Smooth muscle cell (in vitro differentiated cells): ENCODE results near the gene RMND5A. TPM values are rescaled to one million over a fixed set of nuclear protein-coding genes. Genes with fewer than 3 reads are reported as not detected.
"Not testable (repeated sequence)": the region's sequence is repeated elsewhere in the genome, so short reads cannot be mapped to it uniquely, and the experiment has no call there.

Experiments
- DNase-seq: peaks from one replicate; lab custom pipeline; 2025; ENCODE audit not compliant: unreplicated experiment; lab: John Stamatoyannopoulos, UW
- H2AFZ ChIP-seq: fragments of 200-600 bp; sonication (generic); 2 replicates; pipeline ENCODE4 v1.6.0; 2016; ENCODE audit warnings: antibody characterized with exemption, low read depth, mild to moderate bottlenecking
- H3F3A ChIP-seq: fragments of 200-600 bp; sonication (generic); 2 replicates; pipeline ENCODE4 v1.6.0; 2017; ENCODE audit warnings: antibody characterized with exemption, low read depth
- H3K27ac ChIP-seq: fragments of 200-600 bp; sonication (generic); 2 replicates; pipeline ENCODE4 v1.5.1; 2016; ENCODE audit warnings: low read depth, mild to moderate bottlenecking
- H3K27me3 ChIP-seq: fragments of 200-600 bp; sonication (generic); 2 replicates; pipeline ENCODE4 v1.6.1; 2016; ENCODE audit warnings: low read depth, mild to moderate bottlenecking
- H3K36me3 ChIP-seq: fragments of 200-600 bp; sonication (generic); 2 replicates; pipeline ENCODE4 v1.5.1; 2016; ENCODE audit warnings: low read depth
- H3K4me1 ChIP-seq: fragments of 200-600 bp; sonication (generic); 2 replicates; pipeline ENCODE4 v1.5.1; 2016; ENCODE audit warnings: low read depth
- H3K4me2 ChIP-seq: fragments of 200-600 bp; sonication (generic); 2 replicates; pipeline ENCODE4 v1.6.0; 2016; ENCODE audit warnings: mild to moderate bottlenecking
- H3K4me3 ChIP-seq: fragments of 200-600 bp; sonication (generic); 2 replicates; pipeline ENCODE4 v1.5.1; 2016; ENCODE audit warnings: mild to moderate bottlenecking
- H3K79me2 ChIP-seq: fragments of 200-600 bp; sonication (generic); 2 replicates; pipeline ENCODE4 v1.6.0; 2016; ENCODE audit warnings: low read depth, mild to moderate bottlenecking
- H3K9ac ChIP-seq: fragments of 200-600 bp; sonication (generic); 2 replicates; pipeline ENCODE4 v1.6.0; 2016; ENCODE audit warnings: low read depth
- H3K9me3 ChIP-seq: fragments of 200-600 bp; sonication (generic); replicated peaks from 2 replicates; pipeline ENCODE4 v1.5.1; 2016; ENCODE audit warnings: low read depth
- H4K20me1 ChIP-seq: fragments of 200-600 bp; sonication (generic); 2 replicates; pipeline ENCODE4 v1.6.0; 2016; ENCODE audit warnings: low read depth
- WGBS: methylation state at CpG from one replicate; pipeline ENCODE4 v1.1.7; 2016; ENCODE audit warnings: low lambda C conversion rate; 5-methylcytosine and 5-hydroxymethylcytosine counted together
- polyA plus RNA-seq: library from polyadenylated mRNA; unstranded; fragments of >200 nt; fragmentation: Nextera tagmentation; extraction: Ambion mirVana; gene quantifications from 2 replicates; pipeline ENCODE4 v1.2.1, GENCODE V29; 2016
- total RNA-seq: library from RNA; depleted of rRNA; stranded (reverse); fragments of >200 nt; gene quantifications from 2 replicates; pipeline ENCODE4 v1.2.3, GENCODE V29; 2014

RMND5A gene
- total and polyA plus RNA-seq, 2 experiments from 2014 or later = 6.0 to 26.8 TPM

DNA sequence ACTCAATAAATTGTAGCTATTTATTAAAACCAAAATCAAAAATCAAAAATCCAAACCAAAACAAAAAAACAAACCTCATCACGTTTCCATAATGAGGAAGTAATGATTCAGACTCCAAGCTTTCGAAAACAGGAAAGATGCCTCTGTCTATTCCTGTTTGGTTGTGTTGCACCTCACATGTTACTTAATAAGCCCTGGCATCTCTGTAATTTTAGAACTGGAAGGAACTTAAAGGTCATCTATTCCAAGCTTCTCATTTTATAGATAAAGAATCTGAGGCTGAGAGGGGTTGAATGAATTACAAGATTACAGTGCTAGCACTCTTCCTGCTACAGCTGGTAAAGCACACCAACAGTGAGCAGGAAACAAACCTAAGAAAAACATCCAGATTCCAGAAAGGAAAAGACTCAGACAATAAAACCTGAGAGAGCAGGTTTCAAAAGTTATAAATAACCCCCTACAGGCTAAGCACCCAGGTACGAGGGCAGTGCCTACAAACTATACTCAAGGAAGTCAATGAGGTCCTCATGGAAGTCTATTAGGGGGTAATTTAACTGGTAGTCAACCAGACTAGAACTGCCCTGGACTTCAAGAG is 5.4 kb upstream of the RMND5A start:
- H3K79me2 ChIP-seq, H3K4me2 ChIP-seq, H3K36me3 ChIP-seq, H4K20me1 ChIP-seq, H3K4me1 ChIP-seq, H2AFZ ChIP-seq, H3K4me3 ChIP-seq, H3K9me3 ChIP-seq, H3K27me3 ChIP-seq, H3K27ac ChIP-seq, DNase-seq, H3K9ac ChIP-seq, H3F3A ChIP-seq: not testable (repeated sequence)
- 91% methylated on average over 2 of the region's 3 CpGs for WGBS

DNA sequence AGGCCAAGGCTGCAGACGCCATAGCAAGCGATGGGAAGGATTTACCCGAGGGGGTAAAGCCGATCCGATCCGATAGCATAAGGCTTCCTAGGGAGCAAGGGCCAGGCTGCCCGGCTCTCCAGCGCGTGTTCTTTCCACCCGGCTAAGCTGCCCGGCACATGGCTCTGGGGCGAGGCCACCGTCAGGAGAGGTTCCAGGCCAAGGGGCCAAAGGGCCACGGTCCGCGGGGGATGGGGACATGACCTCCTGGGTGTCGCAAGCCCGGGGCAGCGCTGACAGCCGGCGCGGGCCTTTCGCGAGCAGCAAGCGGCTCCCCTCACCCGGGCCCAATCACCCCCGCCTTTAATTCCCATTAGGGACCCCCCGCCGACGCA is 841 bp upstream of the RMND5A start:
- H3K9me3 ChIP-seq, H3K36me3 ChIP-seq, H3F3A ChIP-seq, H4K20me1 ChIP-seq, H3K4me1 ChIP-seq, H3K27me3 ChIP-seq, DNase-seq, H3K79me2 ChIP-seq: not testable (repeated sequence)
- WGBS = no CpG with 5 or more reads among the region's 30 CpGs
- Histone ChIP-seq H3K4me2 (peak overlapping the region; percentile 74), H2AFZ (peak overlapping the region; percentile 66), H3K27ac (peak overlapping the region; percentile 92), H3K9ac (peak overlapping the region; percentile 64), H3K4me3 (peak overlapping the region; percentile 78)

DNA sequence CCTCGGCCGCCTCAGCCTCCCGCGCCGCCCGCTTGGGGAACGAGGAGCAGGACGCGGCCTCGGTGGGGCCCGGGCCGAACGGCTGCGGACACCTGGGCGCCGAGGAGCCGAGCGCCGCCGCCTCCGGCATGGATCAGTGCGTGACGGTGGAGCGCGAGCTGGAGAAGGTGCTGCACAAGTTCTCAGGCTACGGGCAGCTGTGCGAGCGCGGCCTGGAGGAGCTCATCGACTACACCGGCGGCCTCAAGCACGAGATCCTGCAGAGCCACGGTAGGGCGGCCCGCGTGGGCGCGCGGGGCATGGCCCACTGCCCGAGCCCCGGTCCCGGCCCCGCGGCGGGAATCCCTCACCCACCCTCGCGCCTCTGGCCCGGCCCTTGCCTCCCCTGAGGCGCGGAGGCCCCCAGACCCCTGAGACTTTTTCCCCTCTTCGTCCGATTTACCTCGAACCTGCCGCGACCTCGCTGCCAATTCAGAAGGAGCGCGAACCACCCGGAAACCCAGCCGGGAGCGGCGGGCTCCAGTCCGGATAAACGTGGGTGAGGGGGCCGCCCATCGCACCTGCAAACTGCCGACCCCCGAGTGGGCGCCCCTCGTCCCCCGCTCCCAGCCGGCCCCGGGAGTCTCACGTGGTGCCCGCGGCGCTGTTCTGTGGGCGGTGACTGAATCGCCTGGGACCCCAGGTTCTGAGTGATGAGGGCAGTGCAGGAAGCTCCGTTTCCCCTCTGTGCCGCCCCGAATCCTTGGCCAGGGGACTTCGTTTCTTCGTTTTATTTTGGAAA is 639 bp downstream of the RMND5A start:
- not testable (repeated sequence) for H3K4me1 ChIP-seq, H4K20me1 ChIP-seq, H3K36me3 ChIP-seq, H3K9me3 ChIP-seq, H3F3A ChIP-seq, H3K79me2 ChIP-seq, H3K27me3 ChIP-seq, H2AFZ ChIP-seq
- under 1% methylated on average over 23 of the region's 85 CpGs for WGBS
- H3K4me2 ChIP-seq = peak overlapping the region; percentile 89
- H3K27ac ChIP-seq = peak overlapping the region; percentile 92
- peak overlapping the region; percentile 60 for H3K9ac ChIP-seq
- DNase-seq = peak; percentile 16
- peak overlapping the region; percentile 78 for H3K4me3 ChIP-seq

DNA sequence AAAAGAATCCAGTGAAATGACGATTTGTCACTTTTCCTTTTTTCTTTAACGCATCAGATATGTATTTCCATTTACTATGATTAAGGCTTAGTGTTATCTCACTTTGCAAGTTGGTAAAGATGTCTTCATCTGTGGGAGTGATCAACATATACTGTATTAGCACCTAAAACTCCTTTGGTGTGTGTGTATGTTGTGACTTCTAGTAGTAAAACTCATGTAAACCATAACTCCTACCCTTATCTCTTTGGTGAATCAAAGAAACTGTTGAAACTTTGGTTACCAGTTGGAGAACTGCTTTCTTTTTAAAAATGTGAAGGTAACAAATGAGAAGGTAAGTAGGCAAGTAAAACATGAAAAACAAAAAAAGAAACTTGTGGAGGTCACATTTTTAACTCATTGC is 5.6 kb downstream of the RMND5A start:
- H3K27me3 ChIP-seq, H3K4me1 ChIP-seq, H3K9me3 ChIP-seq, H3K4me2 ChIP-seq, H3K9ac ChIP-seq, H3K36me3 ChIP-seq, H3K27ac ChIP-seq, H3K4me3 ChIP-seq, H2AFZ ChIP-seq, H3F3A ChIP-seq, DNase-seq: not testable (repeated sequence)
- Histone ChIP-seq H3K79me2 (peaks cover 14% of the 10 kb centered on the region), H4K20me1 (peaks cover 12% of the 10 kb centered on the region)
- WGBS = no CpG with 5 or more reads among the region's 2 CpGs

DNA sequence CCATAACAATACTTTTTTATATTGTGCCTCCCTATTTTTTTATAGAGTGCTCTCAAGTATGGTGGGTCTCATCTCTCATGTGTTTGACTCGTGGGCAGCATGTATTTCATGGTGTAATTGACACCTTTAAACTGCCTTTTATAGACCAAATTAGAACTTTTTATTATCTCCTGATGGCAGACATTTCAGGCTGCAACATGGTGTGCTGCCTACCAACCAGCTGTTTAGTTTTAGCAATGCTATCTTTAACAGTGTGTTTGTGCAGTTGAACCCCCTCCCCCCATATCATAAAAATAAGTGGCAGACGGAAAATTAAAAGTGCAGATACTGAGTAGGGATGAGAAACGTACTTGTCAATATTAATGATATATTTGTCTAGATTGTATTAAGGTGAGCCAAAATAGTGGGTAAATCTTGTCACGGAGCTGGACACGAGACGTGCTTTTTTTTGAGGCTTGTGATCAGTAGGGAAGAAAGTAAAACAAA is 12.0 kb downstream of the RMND5A start:
- not testable (repeated sequence) for H3K4me2 ChIP-seq, H3K36me3 ChIP-seq
- 86% methylated on average over 5 of the region's 6 CpGs for WGBS

DNA sequence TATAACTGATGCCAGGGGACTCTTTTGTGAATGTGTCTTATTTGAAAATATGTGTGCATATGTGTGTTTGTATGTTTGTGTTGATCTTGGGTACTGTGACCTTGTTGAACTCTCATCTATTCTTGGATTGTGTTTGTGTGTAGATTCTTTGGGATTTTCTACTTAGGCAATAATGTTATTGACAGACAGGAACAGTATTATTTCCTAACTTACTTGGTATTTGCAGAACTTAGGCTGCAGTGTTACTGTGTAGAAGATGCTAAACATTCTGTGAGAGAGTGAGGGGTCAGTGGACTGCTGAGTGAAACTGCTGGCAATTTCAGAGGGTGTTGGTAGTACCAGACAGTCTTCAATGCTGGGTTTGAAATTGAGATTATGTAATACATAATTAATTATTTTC is 12.7 kb downstream of the RMND5A start:
- not testable (repeated sequence) for DNase-seq, H4K20me1 ChIP-seq, H3F3A ChIP-seq, H3K9ac ChIP-seq, H2AFZ ChIP-seq, H3K36me3 ChIP-seq, H3K4me1 ChIP-seq, H3K4me2 ChIP-seq, H3K79me2 ChIP-seq, H3K27ac ChIP-seq, H3K4me3 ChIP-seq, H3K27me3 ChIP-seq, H3K9me3 ChIP-seq

More for the DNA sequence above, 12.0 kb downstream of the RMND5A start:
- not testable (repeated sequence) for H3K4me3 ChIP-seq, H3K9ac ChIP-seq, DNase-seq, H3K9me3 ChIP-seq, H3K27me3 ChIP-seq, H3K79me2 ChIP-seq, H3F3A ChIP-seq, H4K20me1 ChIP-seq, H3K27ac ChIP-seq, H2AFZ ChIP-seq, H3K4me1 ChIP-seq

DNA sequence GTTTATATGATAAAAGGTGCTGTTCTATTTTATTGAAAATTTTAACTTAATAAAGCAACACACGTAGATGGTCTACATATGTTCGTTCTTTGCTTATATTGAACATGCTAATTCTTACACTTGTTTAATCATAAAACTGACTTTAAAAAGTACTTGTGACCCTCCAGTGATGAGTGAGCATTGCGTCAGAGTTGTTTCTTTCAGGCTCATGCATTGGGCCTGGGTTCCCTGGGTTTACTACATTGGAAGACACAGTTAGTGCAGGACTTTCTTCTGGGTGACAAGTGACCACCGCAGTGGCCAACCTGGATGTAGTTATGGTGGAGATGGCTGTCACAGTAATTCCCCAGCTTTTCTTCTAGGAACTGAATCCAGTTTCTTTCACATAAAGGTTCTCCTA is 13.4 kb downstream of the RMND5A start:
- H4K20me1 ChIP-seq, DNase-seq, H2AFZ ChIP-seq, H3K79me2 ChIP-seq, H3K9ac ChIP-seq, H3K4me3 ChIP-seq, H3K4me1 ChIP-seq, H3K36me3 ChIP-seq, H3F3A ChIP-seq, H3K9me3 ChIP-seq, H3K27ac ChIP-seq, H3K4me2 ChIP-seq, H3K27me3 ChIP-seq: not testable (repeated sequence)
- WGBS = 88% methylated on average over 2 of the region's 4 CpGs

DNA sequence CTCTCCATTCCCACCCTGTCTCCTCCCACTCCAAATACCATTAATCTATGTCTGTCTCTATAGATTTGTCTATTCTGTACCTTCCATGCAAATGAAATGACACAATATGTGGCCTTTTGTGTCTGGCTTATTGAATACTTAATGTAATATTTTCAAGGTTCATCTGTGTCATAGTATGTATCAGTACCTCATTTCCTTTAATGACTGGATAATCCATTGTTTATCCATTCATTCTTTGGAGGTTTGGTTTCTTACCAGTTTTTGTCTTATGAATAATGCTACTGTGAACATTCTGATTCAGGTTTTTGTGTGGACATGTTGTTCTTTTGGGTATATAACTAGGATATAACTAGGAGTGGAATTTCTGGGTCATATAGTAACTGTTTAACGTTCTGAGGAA is 14.8 kb downstream of the RMND5A start:
- DNase-seq, H3K79me2 ChIP-seq, H3K4me3 ChIP-seq, H3K4me1 ChIP-seq, H3K27ac ChIP-seq, H3K4me2 ChIP-seq, H3F3A ChIP-seq, H3K9me3 ChIP-seq, H3K9ac ChIP-seq, H4K20me1 ChIP-seq, H3K36me3 ChIP-seq, H3K27me3 ChIP-seq, H2AFZ ChIP-seq: not testable (repeated sequence)
- WGBS = no CpG with 5 or more reads among the region's 1 CpG
